ENCODE results near the gene APMAP.
"Not testable (repeated sequence)": the region's sequence is repeated elsewhere in the genome, so short reads cannot be mapped to it uniquely, and the experiment has no call there.

Gene APMAP

GRCh38 chr20:24929867-24930723 is 62.5 kb downstream of the APMAP start:
- peak; percentile 38 for DNase-seq

GRCh38 chr20:24929259-24929658 is 63.3 kb downstream of the APMAP start:
- not testable (repeated sequence) for DNase-seq

GRCh38 chr20:24920706-24921105 is 71.8 kb downstream of the APMAP start:
- DNase-seq = peak; percentile 12

- DNase-seq = not testable (repeated sequence)
Observed at GRCh38 chr20:24919665-24920064, 72.9 kb downstream of the APMAP start.

- no peak for DNase-seq
Observed at GRCh38 chr20:24918579-24919566, 73.7 kb downstream of the APMAP start.

GRCh38 chr20:24917797-24918578 is 74.6 kb downstream of the APMAP start:
- DNase-seq = peak; percentile 94

GRCh38 chr20:24917056-24917455 is 75.5 kb downstream of the APMAP start:
- DNase-seq = no peak

- no peak for DNase-seq
Observed at GRCh38 chr20:24916412-24916811, 76.1 kb downstream of the APMAP start.

- DNase-seq = no peak
Observed at GRCh38 chr20:24915892-24916291, 76.7 kb downstream of the APMAP start.

- DNase-seq = no peak
Observed at GRCh38 chr20:24915440-24915839, 77.1 kb downstream of the APMAP start.

- no peak for DNase-seq
Observed at GRCh38 chr20:24914388-24915241, 77.9 kb downstream of the APMAP start.

GRCh38 chr20:24913076-24913628 is 79.4 kb downstream of the APMAP start:
- DNase-seq = no peak

Data from eye (tissue), 1 donor.